Activated CD8-positive, alpha-beta memory T cell treated with anti-CD3 and anti-CD28 coated beads, Interleukin-2, amount 10 ng/mL, durations not matched to agents 7 days and 5 days (primary cell): ENCODE results near the gene MEIS2. TPM values are rescaled to one million over a fixed set of nuclear protein-coding genes. Genes with fewer than 3 reads are reported as not detected.
"Not testable (repeated sequence)": the region's sequence is repeated elsewhere in the genome, so short reads cannot be mapped to it uniquely, and the experiment has no call there.

ENCODE experiments used
- ATAC-seq: fragments of 150-1000 bp; cut with Tn5 transposase; one replicate; pipeline ENCODE4 v1.10.0; 2021; ENCODE audit warnings: moderate library complexity
- CTCF ChIA-PET: fragments of 350-600 bp; sonication (Branson Sonifier 250); formaldehyde crosslinking; loops from one replicate; lab custom pipeline; 2021; ENCODE audit warnings: antibody characterized with exemption; lab: Charles Lee
- DNase-seq: peaks from one replicate; pipeline ENCODE4 v3.0.0-alpha.2; 2020
- H3K27ac Mint-ChIP-seq: one replicate; pipeline ENCODE4 v1.8.0; 2021; ENCODE audit warnings: mild to moderate bottlenecking, mixed read lengths
- H3K27me3 Mint-ChIP-seq: one replicate; pipeline ENCODE4 v1.8.0; 2021; ENCODE audit warnings: mixed read lengths
- H3K36me3 Mint-ChIP-seq: one replicate; pipeline ENCODE4 v1.8.0; 2021; ENCODE audit warnings: mild to moderate bottlenecking, mixed read lengths
- H3K4me1 Mint-ChIP-seq: one replicate; pipeline ENCODE4 v1.8.0; 2021; ENCODE audit warnings: mixed read lengths
- H3K4me3 Mint-ChIP-seq: one replicate; pipeline ENCODE4 v1.8.0; 2021; ENCODE audit warnings: mild to moderate bottlenecking, moderate library complexity, mixed read lengths
- H3K9me3 Mint-ChIP-seq: one replicate; pipeline ENCODE4 v1.8.0; 2022; ENCODE audit warnings: low read depth, mixed read lengths
- total RNA-seq, 2 experiments: library from RNA; stranded (reverse); gene quantifications; one replicate each; pipeline ENCODE4 v1.2.3, GENCODE V29; 2021

The MEIS2 gene
- total RNA-seq, 2 experiments from 2014 or later = 0.07 TPM; not detected in 1

DNA sequence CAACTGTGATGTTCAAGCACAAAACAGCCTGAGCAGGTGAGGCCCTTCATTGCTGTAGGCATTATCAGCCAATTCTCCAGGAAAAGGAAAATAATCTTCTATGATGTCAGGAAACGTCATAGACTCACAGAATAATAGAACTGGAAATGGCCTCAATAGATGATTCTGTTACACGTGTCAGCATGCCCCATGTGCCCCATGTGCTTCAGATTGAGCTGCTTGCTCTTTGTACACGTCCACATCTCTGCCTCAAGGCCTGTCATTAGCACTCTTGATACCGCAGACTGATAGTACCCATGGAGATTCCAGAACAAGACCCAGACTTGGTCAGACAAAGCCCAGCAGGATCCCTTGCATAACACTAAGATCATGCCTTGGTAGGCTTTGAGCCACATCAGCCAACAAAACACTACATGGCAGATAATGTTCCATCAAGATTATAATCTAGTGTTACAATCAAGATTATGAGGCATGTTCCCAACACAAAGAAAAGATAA, 95.9 kb downstream of the MEIS2 start:
- Mint-ChIP-seq H3K27me3 (no peaks in the 10 kb centered on the region), H3K4me1 (no peaks in the 10 kb centered on the region), H3K9me3 (peaks cover 5% of the 10 kb centered on the region), H3K27ac (no peak overlapping the region), H3K4me3 (no peak overlapping the region), H3K36me3 (no peaks in the 10 kb centered on the region)
- ATAC-seq (no peak), DNase-seq (no peak)
- CTCF ChIA-PET = no interaction called here

GRCh38 chr15:37002041-37002672, 98.2 kb downstream of the MEIS2 start:
- peaks cover 5% of the 10 kb centered on the region for H3K9me3 Mint-ChIP-seq
- no peak overlapping the region for H3K4me3 Mint-ChIP-seq
- DNase-seq = no peak
- no peak overlapping the region for H3K27ac Mint-ChIP-seq
- CTCF ChIA-PET = no interaction called here
- H3K27me3 Mint-ChIP-seq = no peaks in the 10 kb centered on the region
- no peak for ATAC-seq
- H3K36me3 Mint-ChIP-seq = no peaks in the 10 kb centered on the region
- H3K4me1 Mint-ChIP-seq = no peaks in the 10 kb centered on the region

DNA sequence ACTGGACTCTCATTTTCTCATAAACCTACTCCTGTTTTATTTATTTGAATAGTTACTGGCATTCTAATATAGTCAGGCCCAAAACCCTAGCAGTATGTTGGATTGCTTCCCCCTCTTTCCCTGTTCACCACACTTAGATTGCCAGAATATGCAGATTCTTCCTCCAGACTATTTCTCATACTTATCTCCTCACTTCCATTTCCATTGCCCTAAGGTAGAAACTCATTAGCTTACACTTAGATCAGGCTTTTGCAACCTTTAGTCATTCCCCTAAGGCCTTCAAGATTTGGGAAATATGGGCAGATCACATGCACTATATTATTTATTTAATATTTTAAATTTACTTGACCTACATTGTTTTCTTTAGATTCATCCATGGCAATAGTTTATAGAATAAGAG, 98.9 kb downstream of the MEIS2 start:
- CTCF ChIA-PET = no interaction called here
- no peaks in the 10 kb centered on the region for H3K36me3 Mint-ChIP-seq
- ATAC-seq = no peak
- no peaks in the 10 kb centered on the region for H3K4me1 Mint-ChIP-seq
- peaks cover 5% of the 10 kb centered on the region for H3K9me3 Mint-ChIP-seq
- no peak overlapping the region for H3K27ac Mint-ChIP-seq
- H3K27me3 Mint-ChIP-seq = no peaks in the 10 kb centered on the region
- no peak overlapping the region for H3K4me3 Mint-ChIP-seq
- DNase-seq = no peak

- no peaks in the 10 kb centered on the region for H3K36me3 Mint-ChIP-seq
- H3K27me3 Mint-ChIP-seq = no peaks in the 10 kb centered on the region
- H3K4me3 Mint-ChIP-seq = no peak overlapping the region
- ATAC-seq (no peak), DNase-seq (no peak)
- no peak overlapping the region for H3K27ac Mint-ChIP-seq
- H3K9me3 Mint-ChIP-seq = peaks cover 5% of the 10 kb centered on the region
- CTCF ChIA-PET = no interaction called here
- H3K4me1 Mint-ChIP-seq = no peaks in the 10 kb centered on the region
Measured at GRCh38 chr15:36999778-37000177, 100.6 kb downstream of the MEIS2 start.

DNA sequence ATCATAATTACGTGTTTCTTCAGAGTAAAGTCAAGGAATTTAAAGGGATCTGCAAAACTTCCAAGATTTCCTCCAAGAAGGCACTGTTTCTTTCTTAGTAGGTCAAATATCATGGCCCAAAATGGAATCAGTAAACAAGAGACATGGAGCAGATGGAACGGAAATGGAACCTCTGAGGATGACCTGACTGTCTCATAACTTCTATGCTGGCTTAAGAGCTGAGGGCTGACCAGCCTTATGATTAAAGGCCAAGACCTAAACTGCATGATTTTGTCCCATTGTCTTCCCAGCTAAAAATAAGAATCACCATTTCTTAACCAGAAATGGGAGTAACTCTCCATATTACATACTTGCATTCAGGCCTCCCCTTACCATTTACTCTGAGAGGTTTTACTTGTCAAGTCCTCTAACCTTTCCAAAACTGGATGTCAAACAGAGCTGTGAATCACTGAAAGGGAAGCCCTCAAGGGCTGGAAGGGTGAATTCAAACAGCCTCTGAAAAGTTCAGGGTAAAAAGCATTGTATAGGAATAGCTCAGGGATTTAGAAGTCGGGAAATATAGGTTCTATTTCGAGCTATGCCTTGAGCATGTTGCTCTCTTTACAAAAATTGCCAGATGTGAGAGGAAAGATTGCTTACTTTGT, 103.7 kb downstream of the MEIS2 start:
- CTCF ChIA-PET = no interaction called here

GRCh38 chr15:36996121-36996520, 104.2 kb downstream of the MEIS2 start:
- Mint-ChIP-seq H3K9me3 (peaks cover 1% of the 10 kb centered on the region), H3K4me1 (no peaks in the 10 kb centered on the region), H3K4me3 (no peak overlapping the region), H3K27me3 (no peaks in the 10 kb centered on the region), H3K36me3 (no peaks in the 10 kb centered on the region), H3K27ac (no peak overlapping the region)
- DNase-seq = no peak
- CTCF ChIA-PET = no interaction called here
- no peak for ATAC-seq

More for the DNA sequence above, 103.7 kb downstream of the MEIS2 start:
- DNase-seq (no peak), ATAC-seq (no peak)
- no peak overlapping the region for H3K4me3 Mint-ChIP-seq
- no peaks in the 10 kb centered on the region for H3K36me3 Mint-ChIP-seq
- no peaks in the 10 kb centered on the region for H3K27me3 Mint-ChIP-seq
- H3K27ac Mint-ChIP-seq = no peak overlapping the region
- H3K4me1 Mint-ChIP-seq = no peaks in the 10 kb centered on the region
- peaks cover 5% of the 10 kb centered on the region for H3K9me3 Mint-ChIP-seq

DNA sequence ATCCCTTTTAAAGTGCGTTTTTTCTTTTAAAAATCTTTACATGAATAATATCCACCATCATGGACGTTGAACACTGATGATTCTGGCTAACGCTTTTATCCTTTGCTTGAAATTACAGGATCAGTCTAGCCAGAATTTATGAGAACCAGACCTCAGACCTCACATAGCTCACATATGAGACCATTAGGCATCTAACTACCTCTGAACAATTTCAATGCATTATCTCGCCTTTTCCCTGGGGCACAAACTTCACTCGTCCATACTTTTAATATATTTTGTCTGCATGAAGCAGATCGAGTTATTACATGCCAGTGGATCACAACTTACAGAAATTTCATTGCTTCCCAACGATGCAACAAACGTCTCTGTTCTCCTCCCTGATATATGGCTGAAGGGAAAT, 105.6 kb downstream of the MEIS2 start:
- ATAC-seq (no peak), DNase-seq (no peak)
- Mint-ChIP-seq H3K4me3 (no peak overlapping the region), H3K9me3 (no peaks in the 10 kb centered on the region), H3K27ac (no peak overlapping the region), H3K4me1 (no peaks in the 10 kb centered on the region), H3K36me3 (no peaks in the 10 kb centered on the region), H3K27me3 (no peaks in the 10 kb centered on the region)
- CTCF ChIA-PET = no interaction called here

DNA sequence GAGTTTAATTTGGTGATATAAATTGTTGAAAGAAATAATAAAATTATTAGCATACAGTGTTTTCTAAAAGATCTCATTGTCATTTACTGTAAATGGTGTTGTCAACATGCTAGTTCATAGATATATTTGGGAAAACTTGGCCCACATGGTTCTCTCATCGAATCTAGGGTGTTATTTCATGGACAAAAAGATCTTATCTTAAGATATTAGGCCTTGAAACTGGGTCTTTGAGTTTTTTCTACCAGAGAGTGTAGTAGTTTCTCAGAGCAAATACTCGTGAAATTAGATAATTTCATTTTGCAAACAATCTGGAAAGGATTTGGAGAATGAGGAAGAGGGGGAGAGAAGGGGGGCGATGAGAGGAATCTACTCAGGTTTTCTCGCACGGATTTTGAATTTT, 107.9 kb downstream of the MEIS2 start:
- Mint-ChIP-seq H3K9me3 (no peaks in the 10 kb centered on the region), H3K27ac (no peak overlapping the region), H3K36me3 (no peaks in the 10 kb centered on the region), H3K4me1 (no peaks in the 10 kb centered on the region), H3K27me3 (no peaks in the 10 kb centered on the region), H3K4me3 (no peak overlapping the region)
- DNase-seq (no peak), ATAC-seq (no peak)
- CTCF ChIA-PET = no interaction called here

DNA sequence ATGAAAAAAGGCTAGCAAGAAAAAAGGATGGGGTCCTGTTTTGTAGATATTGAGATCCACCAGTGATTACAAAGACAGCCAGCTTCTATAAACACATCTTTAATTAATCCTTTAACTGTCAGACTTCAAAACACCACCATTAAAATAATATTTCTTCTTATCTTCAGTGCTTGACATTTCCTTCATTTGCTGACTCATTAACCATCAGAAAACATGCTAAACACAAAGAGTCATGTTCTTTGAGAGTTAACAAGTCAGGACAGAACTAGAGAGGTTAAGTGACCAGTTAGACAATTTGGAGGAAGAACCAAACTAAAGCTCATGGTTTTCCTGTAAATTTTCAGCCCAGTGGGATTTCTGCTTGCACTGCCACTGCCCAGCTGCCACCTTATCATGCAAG, 111.4 kb downstream of the MEIS2 start:
- Mint-ChIP-seq H3K9me3 (peaks cover 2% of the 10 kb centered on the region), H3K27ac (no peak overlapping the region), H3K27me3 (no peaks in the 10 kb centered on the region), H3K4me1 (no peaks in the 10 kb centered on the region), H3K36me3 (no peaks in the 10 kb centered on the region), H3K4me3 (no peak overlapping the region)
- ATAC-seq (no peak), DNase-seq (no peak)
- CTCF ChIA-PET = no interaction called here

DNA sequence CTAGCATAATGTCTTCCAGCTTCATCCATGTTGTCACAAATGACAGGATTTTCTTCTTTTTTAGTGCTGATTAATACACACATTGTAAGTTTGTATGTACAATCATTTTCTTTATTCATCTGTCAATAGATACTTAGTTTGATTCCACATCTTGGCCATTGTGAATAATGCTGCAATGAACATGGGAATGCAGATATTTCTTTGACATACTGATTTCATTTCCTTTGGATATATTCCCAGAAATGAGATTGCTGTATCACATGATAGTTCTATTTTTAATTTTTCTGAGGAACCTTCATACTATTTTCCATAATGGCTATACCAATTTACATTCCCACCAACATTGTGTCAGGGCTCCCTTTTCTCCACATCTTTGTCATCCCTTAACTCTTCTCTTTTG, 117.9 kb downstream of the MEIS2 start:
- Mint-ChIP-seq H3K27ac (no peak overlapping the region), H3K4me1 (no peaks in the 10 kb centered on the region), H3K9me3 (peaks cover 2% of the 10 kb centered on the region), H3K4me3 (no peak overlapping the region), H3K36me3 (no peaks in the 10 kb centered on the region), H3K27me3 (no peaks in the 10 kb centered on the region)
- ATAC-seq = no peak
- no peak for DNase-seq
- CTCF ChIA-PET = no interaction called here

- CTCF ChIA-PET, H3K4me1 Mint-ChIP-seq, H3K9me3 Mint-ChIP-seq, H3K27ac Mint-ChIP-seq, ATAC-seq, H3K4me3 Mint-ChIP-seq, H3K27me3 Mint-ChIP-seq, H3K36me3 Mint-ChIP-seq, DNase-seq: not testable (repeated sequence)
Measured at GRCh38 chr15:36980281-36980680, 120.1 kb downstream of the MEIS2 start.

GRCh38 chr15:36978625-36979024, 121.7 kb downstream of the MEIS2 start:
- ATAC-seq = no peak
- no peak for DNase-seq
- CTCF ChIA-PET = no interaction called here
- Mint-ChIP-seq H3K4me1 (no peaks in the 10 kb centered on the region), H3K27me3 (no peaks in the 10 kb centered on the region), H3K36me3 (no peaks in the 10 kb centered on the region), H3K27ac (no peak overlapping the region), H3K4me3 (no peak overlapping the region), H3K9me3 (no peaks in the 10 kb centered on the region)

DNA sequence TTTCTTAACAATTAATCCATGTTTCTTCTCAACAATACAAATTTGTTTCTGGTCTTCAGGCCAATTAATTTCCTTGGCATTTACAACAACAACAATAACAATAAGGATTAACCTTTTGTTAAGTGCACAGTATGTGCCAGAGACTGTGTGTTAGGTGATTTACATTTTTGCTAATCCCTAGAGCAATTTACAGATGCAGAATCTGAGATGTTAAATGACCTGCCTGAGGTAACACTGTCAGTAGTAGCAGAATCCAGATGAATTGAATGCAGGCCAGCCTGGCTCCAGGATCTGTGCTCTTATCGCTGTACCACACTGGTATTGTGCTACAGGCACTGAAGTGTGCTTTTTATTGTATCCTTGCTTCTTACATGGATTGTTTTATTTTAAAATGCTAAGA, 122.2 kb downstream of the MEIS2 start:
- Mint-ChIP-seq H3K27ac (no peak overlapping the region), H3K36me3 (no peaks in the 10 kb centered on the region), H3K27me3 (no peaks in the 10 kb centered on the region), H3K4me1 (no peaks in the 10 kb centered on the region), H3K4me3 (no peak overlapping the region), H3K9me3 (no peaks in the 10 kb centered on the region)
- CTCF ChIA-PET = no interaction called here
- ATAC-seq (no peak), DNase-seq (no peak)

GRCh38 chr15:36977659-36978058, 122.7 kb downstream of the MEIS2 start:
- H3K9me3 Mint-ChIP-seq = no peaks in the 10 kb centered on the region
- H3K36me3 Mint-ChIP-seq = no peaks in the 10 kb centered on the region
- no peaks in the 10 kb centered on the region for H3K27me3 Mint-ChIP-seq
- ATAC-seq = no peak
- CTCF ChIA-PET = no interaction called here
- H3K4me3 Mint-ChIP-seq = no peak overlapping the region
- DNase-seq = no peak
- H3K4me1 Mint-ChIP-seq = no peaks in the 10 kb centered on the region
- H3K27ac Mint-ChIP-seq = no peak overlapping the region
